Measurements from ENCODE around the gene CELF2.
A peak's percentile ranks its signal among the peaks of the same experiment; 100 is the strongest.

Gene CELF2

GRCh38 chr10:11331046-11331577, 313.4 kb downstream of the CELF2 start:
- Histone ChIP-seq H3K4me1 (ENCODE audit: control insufficient read depth, insufficient read depth, low read length, unreplicated experiment) (peaks cover 23% of the 10 kb centered on the region), H3K4me3 (ENCODE audit: low read depth, low read length) (peak overlapping the region; percentile 48; the same call in 1 of the 2 replicates), H3K27me3 (ENCODE audit: insufficient read depth, low read length) (no peaks in the 10 kb centered on the region), H3K27ac (ENCODE audit: low read depth, low read length) (peak overlapping the region; percentile 53), H3K36me3 (ENCODE audit: insufficient read depth, low read length) (no peaks in the 10 kb centered on the region), H3K79me2 (ENCODE audit: control insufficient read depth, insufficient read depth, low read length, unreplicated experiment) (no peaks in the 10 kb centered on the region), H2AFZ (ENCODE audit: low read length, unreplicated experiment) (no peak overlapping the region)

- peak overlapping the region; percentile 53 for H3K27ac ChIP-seq (ENCODE audit: low read depth, low read length)
- peaks cover 23% of the 10 kb centered on the region for H3K4me1 ChIP-seq (ENCODE audit: control insufficient read depth, insufficient read depth, low read length, unreplicated experiment)
- H3K36me3 ChIP-seq (ENCODE audit: insufficient read depth, low read length): no peaks in the 10 kb centered on the region
- H3K27me3 ChIP-seq (ENCODE audit: insufficient read depth, low read length): no peaks in the 10 kb centered on the region
- peak overlapping the region; percentile 48 for H3K4me3 ChIP-seq (ENCODE audit: low read depth, low read length)
- no peaks in the 10 kb centered on the region for H3K79me2 ChIP-seq (ENCODE audit: control insufficient read depth, insufficient read depth, low read length, unreplicated experiment)
- H2AFZ ChIP-seq (ENCODE audit: low read length, unreplicated experiment): no peak overlapping the region
These were observed 314.1 kb downstream of the CELF2 start for GRCh38 chr10:11331726-11332125.

DNA sequence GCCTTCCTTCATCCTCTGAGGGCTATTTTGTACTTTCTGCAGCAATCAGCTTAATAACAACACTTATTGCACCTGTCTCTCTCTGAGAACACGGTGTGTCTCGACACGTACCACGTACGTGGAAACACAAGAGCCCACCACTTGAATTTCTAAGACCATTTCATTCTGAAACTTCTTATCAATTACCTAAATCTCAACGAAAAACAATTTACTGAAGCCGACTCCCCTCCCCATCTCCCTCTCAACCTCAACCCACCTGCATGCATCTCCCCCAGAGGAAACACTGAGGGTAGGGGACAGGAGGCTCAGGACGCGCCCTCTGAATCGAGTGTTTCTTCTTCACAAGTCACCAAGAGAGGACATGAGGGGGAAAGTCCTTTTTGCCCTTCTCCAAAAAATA, 315.2 kb downstream of the CELF2 start:
- Histone ChIP-seq H3K4me3 (ENCODE audit: low read depth, low read length) (no peak overlapping the region), H3K27ac (ENCODE audit: low read depth, low read length) (no peak overlapping the region), H2AFZ (ENCODE audit: low read length, unreplicated experiment) (no peak overlapping the region), H3K79me2 (ENCODE audit: control insufficient read depth, insufficient read depth, low read length, unreplicated experiment) (no peaks in the 10 kb centered on the region), H3K27me3 (ENCODE audit: insufficient read depth, low read length) (no peaks in the 10 kb centered on the region), H3K36me3 (ENCODE audit: insufficient read depth, low read length) (no peaks in the 10 kb centered on the region), H3K4me1 (ENCODE audit: control insufficient read depth, insufficient read depth, low read length, unreplicated experiment) (peaks cover 23% of the 10 kb centered on the region)

DNA sequence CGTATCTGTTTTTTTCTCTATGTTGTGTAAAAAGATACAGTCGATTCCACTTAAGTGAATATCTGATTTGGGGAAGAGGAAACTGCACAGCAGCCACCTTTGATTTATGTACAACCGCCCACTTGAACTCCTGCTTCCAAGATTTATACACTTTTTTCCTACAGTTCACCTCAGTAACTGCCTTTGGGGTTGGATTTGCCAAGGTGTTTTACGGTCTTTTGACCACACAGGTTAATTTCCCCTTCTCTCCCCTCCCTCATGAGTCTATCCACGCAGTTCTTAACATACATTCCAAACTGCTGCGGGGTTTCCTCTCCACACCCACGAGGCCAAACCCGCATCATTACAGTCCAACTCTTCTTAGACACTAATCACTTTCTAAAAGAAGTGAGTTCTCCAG, 316.8 kb downstream of the CELF2 start:
- Histone ChIP-seq H3K36me3 (ENCODE audit: insufficient read depth, low read length) (no peaks in the 10 kb centered on the region), H2AFZ (ENCODE audit: low read length, unreplicated experiment) (no peak overlapping the region), H3K27me3 (ENCODE audit: insufficient read depth, low read length) (peaks cover 5% of the 10 kb centered on the region; the same call in 1 of the 2 replicates), H3K4me3 (ENCODE audit: low read depth, low read length) (no peak overlapping the region), H3K27ac (ENCODE audit: low read depth, low read length) (no peak overlapping the region), H3K4me1 (ENCODE audit: control insufficient read depth, insufficient read depth, low read length, unreplicated experiment) (peaks cover 23% of the 10 kb centered on the region), H3K79me2 (ENCODE audit: control insufficient read depth, insufficient read depth, low read length, unreplicated experiment) (no peaks in the 10 kb centered on the region)

GRCh38 chr10:11335167-11335652, 317.5 kb downstream of the CELF2 start:
- no peaks in the 10 kb centered on the region for H3K79me2 ChIP-seq (ENCODE audit: control insufficient read depth, insufficient read depth, low read length, unreplicated experiment)
- no peaks in the 10 kb centered on the region for H3K36me3 ChIP-seq (ENCODE audit: insufficient read depth, low read length)
- H2AFZ ChIP-seq (ENCODE audit: low read length, unreplicated experiment): no peak overlapping the region
- peaks cover 5% of the 10 kb centered on the region; the same call in 1 of the 2 replicates for H3K27me3 ChIP-seq (ENCODE audit: insufficient read depth, low read length)
- H3K27ac ChIP-seq (ENCODE audit: low read depth, low read length): no peak overlapping the region
- H3K4me3 ChIP-seq (ENCODE audit: low read depth, low read length): no peak overlapping the region
- peaks cover 20% of the 10 kb centered on the region for H3K4me1 ChIP-seq (ENCODE audit: control insufficient read depth, insufficient read depth, low read length, unreplicated experiment)

DNA sequence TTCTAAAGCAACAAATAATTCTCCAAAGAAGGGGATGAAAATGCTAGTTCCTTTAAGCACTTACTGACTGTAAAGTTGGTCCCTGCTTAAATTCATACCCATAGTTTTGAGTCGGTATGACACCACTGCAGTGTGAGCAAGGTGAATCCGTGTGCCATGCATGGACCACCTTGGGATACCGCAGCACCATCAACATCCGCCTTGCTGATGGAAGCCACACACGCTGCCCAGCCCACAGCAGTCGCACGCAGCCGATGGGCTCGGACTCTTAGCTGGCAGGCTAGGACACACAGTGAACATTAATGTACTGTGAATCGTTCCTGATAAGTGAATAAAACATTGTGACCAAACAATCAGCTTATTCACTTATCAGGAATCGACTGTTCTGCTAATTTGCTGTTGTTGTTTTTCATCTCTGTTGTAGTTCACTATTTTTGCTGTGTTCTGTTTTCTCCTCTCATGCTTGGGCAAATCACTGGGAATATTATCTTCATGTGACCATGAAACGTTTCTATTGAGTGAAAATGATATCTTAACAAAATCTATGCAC, 318.3 kb downstream of the CELF2 start:
- peaks cover 12% of the 10 kb centered on the region for H3K27me3 ChIP-seq (ENCODE audit: insufficient read depth, low read length)
- H3K4me1 ChIP-seq (ENCODE audit: control insufficient read depth, insufficient read depth, low read length, unreplicated experiment): peaks cover 13% of the 10 kb centered on the region
- no peaks in the 10 kb centered on the region for H3K79me2 ChIP-seq (ENCODE audit: control insufficient read depth, insufficient read depth, low read length, unreplicated experiment)
- H3K36me3 ChIP-seq (ENCODE audit: insufficient read depth, low read length): no peaks in the 10 kb centered on the region
- no peak overlapping the region for H2AFZ ChIP-seq (ENCODE audit: low read length, unreplicated experiment)
- H3K4me3 ChIP-seq (ENCODE audit: low read depth, low read length): no peak overlapping the region
- no peak overlapping the region for H3K27ac ChIP-seq (ENCODE audit: low read depth, low read length)

GRCh38 chr10:11336722-11337162, 319.1 kb downstream of the CELF2 start:
- Histone ChIP-seq H3K27ac (ENCODE audit: low read depth, low read length) (no peak overlapping the region), H2AFZ (ENCODE audit: low read length, unreplicated experiment) (no peak overlapping the region), H3K4me1 (ENCODE audit: control insufficient read depth, insufficient read depth, low read length, unreplicated experiment) (peaks cover 5% of the 10 kb centered on the region), H3K79me2 (ENCODE audit: control insufficient read depth, insufficient read depth, low read length, unreplicated experiment) (no peaks in the 10 kb centered on the region), H3K36me3 (ENCODE audit: insufficient read depth, low read length) (no peaks in the 10 kb centered on the region), H3K27me3 (ENCODE audit: insufficient read depth, low read length) (peaks cover 20% of the 10 kb centered on the region), H3K4me3 (ENCODE audit: low read depth, low read length) (no peak overlapping the region)

DNA sequence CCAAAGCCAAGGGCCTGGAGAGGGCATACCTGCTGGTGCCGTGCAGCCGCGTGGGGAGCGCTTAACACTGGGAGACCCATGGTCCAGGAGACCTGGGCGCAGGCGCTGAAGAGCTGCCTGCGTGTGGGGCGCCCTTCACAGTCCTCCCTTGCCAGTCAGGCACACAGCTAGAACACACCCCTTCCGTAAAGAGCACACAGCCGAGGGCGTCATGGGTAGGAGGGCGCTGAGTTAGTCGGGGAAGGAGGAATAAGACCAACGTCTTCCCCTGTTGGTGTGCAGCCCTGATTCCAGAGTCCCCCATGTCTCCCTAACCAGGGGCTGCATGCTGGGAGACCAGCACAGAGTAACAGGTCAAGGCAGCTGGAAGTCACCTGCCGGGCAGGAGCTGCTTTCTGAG, 319.8 kb downstream of the CELF2 start:
- Histone ChIP-seq H3K27me3 (ENCODE audit: insufficient read depth, low read length) (peaks cover 25% of the 10 kb centered on the region), H3K4me3 (ENCODE audit: low read depth, low read length) (no peak overlapping the region), H3K4me1 (ENCODE audit: control insufficient read depth, insufficient read depth, low read length, unreplicated experiment) (no peaks in the 10 kb centered on the region), H3K27ac (ENCODE audit: low read depth, low read length) (no peak overlapping the region), H3K36me3 (ENCODE audit: insufficient read depth, low read length) (no peaks in the 10 kb centered on the region), H3K79me2 (ENCODE audit: control insufficient read depth, insufficient read depth, low read length, unreplicated experiment) (no peaks in the 10 kb centered on the region), H2AFZ (ENCODE audit: low read length, unreplicated experiment) (no peak overlapping the region)

- Histone ChIP-seq H3K79me2 (ENCODE audit: control insufficient read depth, insufficient read depth, low read length, unreplicated experiment) (no peaks in the 10 kb centered on the region), H2AFZ (ENCODE audit: low read length, unreplicated experiment) (no peak overlapping the region), H3K36me3 (ENCODE audit: insufficient read depth, low read length) (no peaks in the 10 kb centered on the region), H3K27me3 (ENCODE audit: insufficient read depth, low read length) (peaks cover 25% of the 10 kb centered on the region), H3K4me3 (ENCODE audit: low read depth, low read length) (no peak overlapping the region), H3K27ac (ENCODE audit: low read depth, low read length) (no peak overlapping the region), H3K4me1 (ENCODE audit: control insufficient read depth, insufficient read depth, low read length, unreplicated experiment) (no peaks in the 10 kb centered on the region)
These were observed 320.6 kb downstream of the CELF2 start for GRCh38 chr10:11338160-11338844.

GRCh38 chr10:11339013-11339412, 321.3 kb downstream of the CELF2 start:
- Histone ChIP-seq H3K4me3 (ENCODE audit: low read depth, low read length) (no peak overlapping the region), H3K27me3 (ENCODE audit: insufficient read depth, low read length) (peaks cover 25% of the 10 kb centered on the region), H3K36me3 (ENCODE audit: insufficient read depth, low read length) (no peaks in the 10 kb centered on the region), H3K4me1 (ENCODE audit: control insufficient read depth, insufficient read depth, low read length, unreplicated experiment) (no peaks in the 10 kb centered on the region), H2AFZ (ENCODE audit: low read length, unreplicated experiment) (no peak overlapping the region), H3K79me2 (ENCODE audit: control insufficient read depth, insufficient read depth, low read length, unreplicated experiment) (no peaks in the 10 kb centered on the region), H3K27ac (ENCODE audit: low read depth, low read length) (no peak overlapping the region)

- H3K36me3 ChIP-seq (ENCODE audit: insufficient read depth, low read length): no peaks in the 10 kb centered on the region
- H3K79me2 ChIP-seq (ENCODE audit: control insufficient read depth, insufficient read depth, low read length, unreplicated experiment): no peaks in the 10 kb centered on the region
- H3K4me1 ChIP-seq (ENCODE audit: control insufficient read depth, insufficient read depth, low read length, unreplicated experiment): no peaks in the 10 kb centered on the region
- no peak overlapping the region for H3K27ac ChIP-seq (ENCODE audit: low read depth, low read length)
- peaks cover 25% of the 10 kb centered on the region for H3K27me3 ChIP-seq (ENCODE audit: insufficient read depth, low read length)
- no peak overlapping the region for H2AFZ ChIP-seq (ENCODE audit: low read length, unreplicated experiment)
- H3K4me3 ChIP-seq (ENCODE audit: low read depth, low read length): no peak overlapping the region
These were observed 322.0 kb downstream of the CELF2 start for GRCh38 chr10:11339660-11340059.

Measured in ACC112 (cell line).